GM19455 (cell line): ENCODE data around the gene BDH1.

Experiments
- ATAC-seq: cut with Tn5 transposase; IDR thresholded peaks from one replicate; pipeline ENCODE4 v1.9.1; 2021; ENCODE audit not compliant: unreplicated experiment

The BDH1 gene

GRCh38 chr3:197550489-197550888, 5.3 kb downstream of the BDH1 start:
- no peak for ATAC-seq

- no peak for ATAC-seq
Observed at GRCh38 chr3:197549261-197549885, 6.4 kb downstream of the BDH1 start.

- no peak for ATAC-seq
Observed at GRCh38 chr3:197547306-197548011, 8.3 kb downstream of the BDH1 start.

DNA sequence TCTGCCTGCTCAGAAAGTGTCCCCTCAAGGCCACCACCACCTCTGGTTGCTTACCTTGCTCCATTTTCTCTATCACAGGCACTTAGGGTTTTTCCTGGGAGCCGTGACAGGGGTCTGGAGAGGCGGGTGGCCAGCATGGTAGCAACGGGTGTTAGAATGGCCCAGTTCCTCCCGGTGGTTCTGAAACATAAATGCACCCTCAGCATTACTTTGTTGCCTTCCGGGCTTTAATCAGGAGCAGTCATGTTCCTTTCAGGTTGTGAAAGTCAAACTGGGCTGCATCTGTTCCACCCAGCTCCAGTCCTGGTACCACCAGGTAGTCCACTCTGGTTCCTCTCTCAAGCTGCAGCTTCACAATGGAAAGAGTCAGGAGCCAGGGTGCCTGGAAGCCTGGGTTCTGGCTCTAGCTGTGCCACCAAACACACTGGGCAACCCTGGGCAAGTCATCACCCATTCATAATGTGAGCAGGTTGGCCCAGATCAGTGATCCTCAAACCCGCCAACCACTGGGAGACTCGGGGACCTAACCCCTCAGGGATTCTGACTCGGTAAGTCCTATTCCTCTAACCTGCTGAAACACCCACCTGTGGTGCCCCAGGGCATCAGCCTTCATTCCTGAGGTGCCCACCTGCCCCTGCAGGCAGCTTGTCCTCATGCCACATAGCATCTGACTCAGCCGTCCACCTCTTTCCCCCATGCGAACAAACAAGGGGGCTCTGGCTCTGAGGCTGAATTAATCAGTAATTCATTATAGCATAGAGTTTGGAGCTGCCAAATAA, 9.3 kb downstream of the BDH1 start:
- no peak for ATAC-seq

DNA sequence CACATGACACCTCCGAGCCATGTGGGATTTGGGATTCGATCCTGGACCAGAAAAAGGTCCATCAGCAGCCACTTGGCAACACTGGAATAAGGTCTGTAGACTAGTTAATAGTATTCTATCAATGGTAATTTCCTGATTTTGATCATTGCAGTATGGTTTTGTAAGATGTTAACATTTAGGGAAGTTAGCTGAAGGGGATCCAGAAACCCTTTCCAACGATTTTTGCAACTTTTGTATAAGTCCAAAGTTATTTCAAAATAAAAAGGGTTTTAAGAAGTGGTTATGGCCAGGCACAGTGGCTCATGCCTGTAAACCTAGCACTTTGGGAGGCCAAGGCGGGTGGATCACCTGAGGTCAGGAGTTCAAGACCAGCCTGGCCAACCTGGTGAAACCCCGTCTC, 10.2 kb downstream of the BDH1 start:
- ATAC-seq, result no peak

DNA sequence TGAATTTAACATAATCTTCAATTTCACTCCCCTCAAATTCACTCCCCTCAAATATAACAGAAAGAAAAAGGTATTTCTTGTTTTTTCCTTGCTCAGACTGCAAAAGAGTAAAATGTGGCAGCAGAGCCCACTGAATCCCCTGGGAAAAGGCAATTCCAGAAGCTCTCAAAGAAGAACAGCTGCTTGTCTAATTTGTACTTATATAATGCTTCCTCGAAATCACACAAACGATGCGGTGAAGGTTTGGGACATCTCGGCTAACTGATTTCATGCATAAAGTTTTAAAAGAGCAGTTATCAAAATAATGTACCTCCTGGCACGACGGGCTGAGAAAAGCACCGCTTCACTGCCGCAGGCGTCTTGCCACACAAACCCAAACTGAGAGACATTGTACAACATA, 10.7 kb downstream of the BDH1 start:
- ATAC-seq, result no peak

GRCh38 chr3:197542741-197543454, 12.9 kb downstream of the BDH1 start:
- no peak for ATAC-seq

DNA sequence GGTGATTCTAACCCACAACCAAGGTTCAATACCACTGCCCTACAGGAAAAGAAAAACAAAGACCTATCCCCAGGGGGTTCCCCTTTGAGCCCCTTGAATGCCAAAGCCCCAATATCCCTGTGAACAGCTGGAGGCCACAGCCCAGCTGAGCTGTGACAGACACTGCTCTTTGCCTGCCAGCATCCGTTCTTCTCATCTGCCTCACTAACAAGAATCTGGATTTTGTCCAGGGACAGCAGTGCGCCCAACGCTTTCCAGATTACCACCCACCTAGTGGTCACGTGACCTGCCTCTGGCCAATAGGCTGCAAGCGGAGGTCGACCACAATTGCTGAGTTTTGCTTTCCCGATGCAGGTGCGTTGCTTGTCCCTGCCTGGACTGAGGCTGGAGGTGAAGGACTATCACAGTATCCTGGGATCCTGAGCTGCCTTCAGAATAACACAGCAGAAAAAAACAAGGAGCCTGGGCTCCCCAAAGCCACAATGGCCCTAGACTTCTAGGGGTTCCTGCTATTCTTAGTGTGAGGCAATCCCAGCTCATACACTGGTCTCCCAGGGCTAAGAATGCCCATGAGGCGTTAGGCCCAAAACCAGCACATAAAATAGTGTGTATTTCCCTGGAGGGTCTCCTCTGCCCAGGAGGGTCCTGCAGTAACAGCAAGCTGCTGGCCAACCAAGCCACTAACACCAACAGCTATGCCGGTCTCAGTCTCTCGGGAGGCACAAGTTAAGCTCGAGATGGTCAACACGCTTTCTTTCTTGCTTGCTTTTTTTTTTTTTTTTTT, 13.8 kb downstream of the BDH1 start:
- ATAC-seq, result no peak

DNA sequence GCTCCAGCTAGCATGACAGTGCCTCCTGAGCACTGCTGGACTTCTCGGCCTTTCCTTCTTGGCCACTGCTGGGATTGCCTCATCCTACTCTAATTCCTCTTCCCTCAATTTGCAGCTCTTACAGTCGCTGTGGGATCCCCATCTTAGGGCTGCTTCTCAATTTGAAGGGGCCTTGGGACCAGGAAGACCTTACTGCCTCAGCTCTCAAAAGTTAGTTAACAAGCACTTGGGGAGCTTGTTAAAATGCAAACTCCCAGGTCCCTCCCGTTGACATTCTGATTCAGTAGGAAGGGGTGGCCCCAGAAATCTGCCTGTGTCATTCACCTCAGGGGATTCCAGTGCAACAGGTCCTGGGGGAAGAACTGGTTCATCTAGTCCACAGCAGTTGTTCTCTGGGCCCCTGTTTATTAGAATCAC, 14.8 kb downstream of the BDH1 start:
- ATAC-seq, result no peak

DNA sequence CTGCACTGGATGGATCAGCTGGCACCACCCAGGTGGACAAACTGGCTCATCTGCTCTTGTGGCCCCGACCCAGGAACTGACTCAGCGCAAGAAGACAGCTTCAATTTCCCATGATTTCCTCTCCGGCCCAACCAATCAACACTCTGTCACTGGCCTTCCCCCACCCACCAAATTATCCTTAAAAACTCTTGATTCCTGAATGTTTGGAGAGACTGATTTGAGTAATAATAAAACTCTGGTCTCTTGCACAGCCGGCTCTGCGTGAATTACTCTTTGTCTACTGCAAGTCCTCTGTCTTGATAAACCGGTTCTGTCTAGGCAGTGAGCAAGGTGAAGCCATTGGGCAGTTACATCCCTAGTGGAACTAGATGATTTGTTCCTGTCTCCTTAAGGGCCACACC, 16.1 kb downstream of the BDH1 start:
- no peak for ATAC-seq

GRCh38 chr3:197533927-197534725, 21.6 kb downstream of the BDH1 start:
- no peak for ATAC-seq

DNA sequence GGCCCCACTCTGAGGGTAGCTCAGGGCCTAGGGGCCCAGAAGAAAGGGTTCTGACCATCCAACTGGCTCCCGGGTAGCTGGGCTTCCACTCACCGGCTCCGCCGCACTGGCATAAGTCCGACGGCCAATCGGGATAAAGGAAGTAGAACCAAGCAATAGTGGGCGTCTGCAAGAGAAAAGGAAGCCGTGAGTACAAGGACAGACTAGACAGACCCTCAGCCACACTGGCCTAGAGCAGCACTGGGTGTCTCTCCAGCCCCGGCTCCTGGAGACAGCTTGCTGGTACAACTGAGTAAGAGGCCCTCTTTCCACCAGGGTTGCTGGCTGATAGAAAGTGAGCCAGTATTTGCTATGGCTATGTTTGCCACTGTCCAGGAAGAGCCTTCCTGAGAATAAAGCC, 22.4 kb downstream of the BDH1 start:
- no peak for ATAC-seq

DNA sequence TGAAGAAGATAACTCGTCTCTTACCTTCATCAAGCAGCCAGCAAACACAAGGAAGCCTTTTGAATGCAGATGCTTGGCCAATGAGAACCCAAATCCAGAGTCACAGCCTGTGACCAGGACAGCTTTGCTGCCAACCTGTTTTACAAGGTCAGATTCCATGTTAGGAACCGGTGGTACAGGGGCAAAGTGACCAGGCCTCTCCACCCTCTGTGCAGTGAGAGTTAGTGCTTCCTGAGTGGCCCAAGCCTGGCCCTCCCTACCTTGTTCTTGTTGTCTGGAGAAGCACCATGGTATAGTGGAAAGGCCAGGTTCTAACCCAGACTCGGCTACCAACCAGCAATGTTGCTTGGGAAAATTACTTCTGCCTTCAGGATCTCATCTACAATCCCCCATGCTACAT, 23.4 kb downstream of the BDH1 start:
- ATAC-seq, result no peak

DNA sequence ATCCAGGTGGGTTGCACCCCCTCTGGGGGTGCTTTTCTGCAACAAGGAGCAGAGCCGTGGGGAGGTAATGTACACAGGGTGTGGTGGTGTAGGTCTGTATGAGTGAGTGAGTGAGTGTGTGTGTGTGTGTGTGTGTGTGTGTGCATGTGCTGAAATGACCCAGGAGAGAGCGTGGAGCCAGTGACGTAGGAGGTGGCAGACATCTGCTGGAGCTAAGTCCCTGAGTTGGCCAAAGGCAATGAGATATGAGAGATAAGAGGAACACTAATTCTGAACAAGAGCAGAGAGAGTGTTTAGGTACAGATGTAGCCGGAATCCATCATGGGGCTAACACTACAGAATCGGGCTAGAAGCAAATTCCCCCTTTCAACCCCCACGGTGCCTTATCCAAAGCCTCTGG, 27.6 kb downstream of the BDH1 start:
- ATAC-seq, result no peak

DNA sequence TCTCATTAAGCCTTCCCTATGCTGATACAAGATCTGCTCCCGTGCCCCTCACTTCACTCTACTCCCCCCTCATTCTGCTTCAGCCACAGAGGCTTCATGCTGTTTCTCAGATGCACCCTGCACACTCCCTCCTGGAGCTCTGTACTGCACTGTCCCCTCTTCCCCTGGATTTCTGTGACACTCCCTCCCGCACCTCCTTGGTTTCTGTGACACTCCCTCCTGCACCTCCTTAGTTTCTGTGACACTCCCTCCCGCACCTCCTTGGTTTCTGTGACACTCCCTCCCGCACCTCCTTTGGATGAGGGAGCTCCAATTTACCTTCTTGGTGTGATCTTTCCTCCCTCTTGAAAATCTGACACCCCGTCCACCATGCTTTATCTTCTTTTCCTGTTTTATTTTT, 28.2 kb downstream of the BDH1 start:
- no peak for ATAC-seq

DNA sequence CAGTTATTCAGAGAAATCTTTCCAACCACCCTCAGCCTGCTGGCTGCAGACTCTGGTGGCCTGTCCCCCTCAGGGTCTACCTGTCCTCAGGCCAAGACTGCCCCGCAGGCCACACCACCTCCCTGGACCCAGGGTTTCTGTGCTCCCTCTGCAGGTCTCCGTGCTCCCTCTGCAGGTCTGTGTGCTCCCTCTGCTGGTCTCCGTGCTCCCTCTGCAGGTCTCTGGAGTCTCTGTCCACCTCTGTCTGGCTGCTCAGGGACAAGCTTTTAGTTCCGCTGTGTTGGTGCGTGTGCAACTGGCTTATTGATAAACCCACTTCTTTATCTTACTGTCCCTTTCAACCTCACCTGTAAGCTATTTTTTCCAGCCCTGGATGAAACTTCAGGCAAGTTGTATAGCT, 30.1 kb downstream of the BDH1 start:
- ATAC-seq, result no peak

- ATAC-seq, result no peak
Observed at GRCh38 chr3:197524128-197524527, 31.6 kb downstream of the BDH1 start.

GRCh38 chr3:197523526-197523925, 32.2 kb downstream of the BDH1 start:
- ATAC-seq, result no peak

DNA sequence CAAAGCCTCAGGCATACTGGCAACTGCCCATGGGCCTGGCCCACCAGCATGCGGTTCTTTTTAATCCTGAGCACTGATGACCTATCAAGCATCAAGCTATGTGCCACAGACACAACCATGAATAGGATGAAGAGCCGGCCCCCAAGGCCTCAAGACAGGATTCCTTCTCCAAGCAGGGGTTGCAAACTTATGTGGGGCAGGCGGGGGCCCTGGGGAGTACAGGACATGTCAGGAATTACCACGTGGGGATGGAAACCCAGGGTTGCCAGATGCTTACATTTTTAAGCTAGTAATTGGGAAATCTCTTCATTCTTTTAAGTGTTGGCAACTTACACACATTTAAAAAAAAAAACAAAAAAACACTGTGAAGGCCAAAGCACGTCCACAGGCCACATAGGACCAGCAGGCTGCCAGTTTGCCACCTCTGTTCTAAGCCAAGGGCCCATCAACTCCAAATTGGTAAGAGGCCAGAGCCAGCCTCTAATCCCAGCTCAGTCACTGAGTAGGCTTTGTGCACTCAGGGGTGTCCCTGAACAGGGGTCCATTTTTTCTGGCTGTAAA, 32.8 kb downstream of the BDH1 start:
- ATAC-seq, result no peak
